Naive thymus-derived CD4-positive, alpha-beta T cell (primary cell): ENCODE measurements around the gene ST8SIA5. TPM values are rescaled to one million over a fixed set of nuclear protein-coding genes. Genes with fewer than 3 reads are reported as not detected.

Experiments
- ATAC-seq: fragments of 150-1000 bp; cut with Tn5 transposase; 2 replicates; pipeline ENCODE4 v1.10.0; 2021; ENCODE audit warnings: mild to moderate bottlenecking, moderate library complexity
- CTCF ChIA-PET: fragments of 350-600 bp; sonication (Branson Sonifier 250); formaldehyde crosslinking; loops from one replicate; lab custom pipeline; 2021; ENCODE audit warnings: antibody characterized with exemption; lab: Charles Lee
- POLR2A ChIA-PET: fragments of 350-600 bp; sonication (Branson Sonifier 250); formaldehyde crosslinking; loops from one replicate; lab custom pipeline; 2021; ENCODE audit warnings: antibody characterized with exemption, inconsistent platforms; lab: Charles Lee
- DNase-seq, 9 donors: peaks; one replicate each; pipeline versions ENCODE4 v3.0.0 to v3.0.0-alpha.2; 2020 to 2022; ENCODE audit warnings: mixed read lengths in 1 of 9
- H3K27ac ChIP-seq: one replicate; pipeline ENCODE4 v1.7.0; 2013; ENCODE audit warnings: mild to moderate bottlenecking, low read depth, low read length, moderate library complexity
- H3K27me3 ChIP-seq, 2 donors: one replicate each; pipeline ENCODE4 v1.7.0; 2013; ENCODE audit warnings: low read length in 2 of 2, mild to moderate bottlenecking in 2 of 2, moderate library complexity in 2 of 2; ENCODE audit not compliant: control insufficient read depth in 2 of 2, insufficient read depth in 2 of 2
- H3K36me3 ChIP-seq, 3 experiments: 1 replicate in 2 of 3; 2 replicates in 1 of 3; pipeline ENCODE4 v1.7.0; 2013; ENCODE audit warnings: low read length in 3 of 3, mild to moderate bottlenecking in 3 of 3, moderate library complexity in 1 of 3; ENCODE audit not compliant: insufficient read depth in 3 of 3, control insufficient read depth in 2 of 3
- H3K4me1 ChIP-seq, 2 donors: one replicate each; pipeline ENCODE4 v1.7.0; 2013; ENCODE audit warnings: low read length in 2 of 2, mild to moderate bottlenecking in 2 of 2, moderate library complexity in 1 of 2; ENCODE audit not compliant: control insufficient read depth in 2 of 2, insufficient read depth in 2 of 2
- H3K4me3 ChIP-seq: 2 replicates; pipeline ENCODE4 v1.7.0; 2013; ENCODE audit warnings: mild to moderate bottlenecking, low read length
- H3K9me3 ChIP-seq, 3 experiments: 1 replicate in 2 of 3; 2 replicates in 1 of 3; pipeline ENCODE4 v1.7.0; 2013; ENCODE audit warnings: low read length in 3 of 3; ENCODE audit not compliant: control insufficient read depth in 2 of 3
- H3K27ac Mint-ChIP-seq, 9 donors: one replicate each; pipeline ENCODE4 v1.8.0; 2020 to 2022; ENCODE audit warnings: mixed read lengths in 9 of 9, mild to moderate bottlenecking in 8 of 9, moderate library complexity in 5 of 9, inconsistent platforms in 2 of 9
- H3K27me3 Mint-ChIP-seq, 5 donors: one replicate each; pipeline ENCODE4 v1.8.0; 2021 to 2022; ENCODE audit warnings: mixed read lengths in 5 of 5, mild to moderate bottlenecking in 1 of 5
- H3K36me3 Mint-ChIP-seq, 5 donors: one replicate each; pipeline ENCODE4 v1.8.0; 2020 to 2022; ENCODE audit warnings: mixed read lengths in 5 of 5, mild to moderate bottlenecking in 3 of 5, inconsistent platforms in 1 of 5
- H3K4me1 Mint-ChIP-seq, 7 donors: one replicate each; pipeline ENCODE4 v1.8.0; 2020 to 2022; ENCODE audit warnings: mixed read lengths in 7 of 7, mild to moderate bottlenecking in 3 of 7, inconsistent platforms in 1 of 7
- H3K4me3 Mint-ChIP-seq, 10 donors: one replicate each; pipeline ENCODE4 v1.8.0; 2020 to 2022; ENCODE audit warnings: mild to moderate bottlenecking in 10 of 10, mixed read lengths in 10 of 10, moderate library complexity in 6 of 10, inconsistent platforms in 2 of 10
- H3K9me3 Mint-ChIP-seq, 11 donors: one replicate each; pipeline ENCODE4 v1.8.0; 2020 to 2022; ENCODE audit warnings: mixed read lengths in 11 of 11, mild to moderate bottlenecking in 4 of 11, inconsistent platforms in 1 of 11, moderate library complexity in 1 of 11
- intact Hi-C, 2 donors: fragments of 100-400 bp; cut with micrococcal nuclease; formaldehyde crosslinking; loops; one replicate each; pipeline ENCODE4 v1.15.1; 2023
- polyA plus RNA-seq, 2 donors: library from polyadenylated mRNA; unstranded; fragments of 300-500 nt; fragmentation: Illumina TruSeq; gene quantifications; one replicate each; pipeline ENCODE4 v1.2.3, GENCODE V29; 2021
- total RNA-seq, 6 experiments: library from RNA in 5 of 6; stranded (reverse) in 5 of 6; gene quantifications; 1 replicate in 5 of 6; 2 replicates in 1 of 6; pipeline ENCODE4 v1.2.3 and lab custom pipeline; 2021 to 2026

Gene ST8SIA5
- total and polyA plus RNA-seq, 7 experiments from 2014 or later: 0.02 to 0.11 TPM; not detected in 5

DNA sequence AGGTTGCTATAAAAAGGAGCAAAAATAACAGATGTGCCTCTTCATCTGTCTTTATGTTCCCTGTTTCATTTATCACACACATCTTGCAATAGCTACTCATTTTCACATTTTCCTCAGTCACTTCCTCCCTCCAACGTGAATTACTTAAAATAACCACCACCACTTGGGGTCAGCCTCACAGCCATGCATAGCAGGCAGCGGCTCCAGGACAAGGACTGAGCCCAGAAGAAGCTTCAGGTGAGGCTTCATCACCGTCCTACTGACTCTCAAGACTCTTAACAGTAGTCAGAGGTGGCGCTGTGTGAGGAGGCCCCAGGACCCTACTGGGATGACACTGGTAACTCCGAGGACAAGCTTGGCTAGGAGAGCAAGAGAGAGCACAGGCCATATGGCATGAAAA is 15.5 kb upstream of the ST8SIA5 start:
- H3K4me1 Mint-ChIP-seq: peaks cover 0 to 3% (median 0%) of the 10 kb centered on the region in 7 donors
- H3K4me3 ChIP-seq: no peak overlapping the region
- H3K4me3 Mint-ChIP-seq: peak overlapping the region in 1 of 10 donors; percentile 20
- H3K27ac ChIP-seq: no peak overlapping the region
- H3K9me3 ChIP-seq: no peaks in the 10 kb centered on the region
- H3K27ac Mint-ChIP-seq: no peak overlapping the region
- DNase-seq: no peak
- peaks cover 0 to 2% (median 0%) of the 10 kb centered on the region in 11 donors for H3K9me3 Mint-ChIP-seq
- ChIA-PET POLR2A (no interaction called here), CTCF (no interaction called here)
- H3K36me3 ChIP-seq: no peaks in the 10 kb centered on the region
- intact Hi-C loops: no loop called here
- peaks cover 0 to 12% (median 0%) of the 10 kb centered on the region in 5 donors for H3K27me3 Mint-ChIP-seq
- H3K36me3 Mint-ChIP-seq: no peaks in the 10 kb centered on the region
- no peaks in the 10 kb centered on the region for H3K4me1 ChIP-seq
- no peaks in the 10 kb centered on the region for H3K27me3 ChIP-seq
- ATAC-seq: peak; percentile 12

DNA sequence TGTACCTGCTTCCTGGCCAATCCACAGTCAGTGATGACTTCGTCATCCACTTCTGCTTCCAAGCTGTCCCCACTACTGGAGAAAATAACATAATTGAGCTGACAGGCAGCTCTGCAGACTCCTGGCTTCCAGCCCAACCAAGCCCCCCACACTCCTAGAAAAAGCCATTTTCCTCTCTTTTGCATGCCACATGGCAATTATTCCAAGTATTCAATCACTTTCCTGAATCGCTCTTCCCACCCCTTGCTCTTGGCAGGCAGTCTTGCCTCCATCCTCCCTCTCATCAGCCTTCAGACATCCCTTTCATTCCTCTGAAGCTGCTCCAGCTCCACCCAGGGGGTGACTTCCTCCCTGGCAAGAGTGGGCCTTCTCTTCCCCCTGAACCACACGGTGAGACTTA is 14.3 kb upstream of the ST8SIA5 start:
- H3K27ac Mint-ChIP-seq: no peak overlapping the region

DNA sequence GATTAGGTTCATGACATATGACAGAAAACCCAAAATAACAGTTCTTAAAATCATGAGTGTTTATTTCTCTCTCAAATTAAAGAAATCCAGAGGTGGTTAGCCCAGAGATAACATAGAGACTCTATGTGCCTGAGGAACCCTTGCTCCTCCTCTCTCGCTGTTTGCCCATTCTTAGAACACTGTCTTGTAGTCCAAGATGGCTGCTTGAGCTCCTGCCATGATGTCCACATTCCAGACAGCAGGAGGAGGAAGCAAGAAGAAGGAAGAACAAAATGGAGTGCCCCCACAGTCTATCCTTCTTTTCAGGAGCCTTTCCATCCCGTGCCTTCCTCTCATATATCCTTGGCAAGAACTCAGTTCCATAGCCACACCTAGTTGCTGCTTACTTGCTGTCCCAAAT is 13.9 kb upstream of the ST8SIA5 start:
- Histone ChIP-seq H3K36me3 (no peaks in the 10 kb centered on the region), H3K27ac (no peak overlapping the region), H3K27me3 (no peaks in the 10 kb centered on the region), H3K4me1 (no peaks in the 10 kb centered on the region), H3K4me3 (no peak overlapping the region), H3K9me3 (no peaks in the 10 kb centered on the region)
- no peak overlapping the region for H3K27ac Mint-ChIP-seq
- no peak overlapping the region for H3K4me3 Mint-ChIP-seq
- CTCF ChIA-PET: no interaction called here
- no peak for ATAC-seq
- peaks cover 0 to 21% (median 2%) of the 10 kb centered on the region in 5 donors for H3K27me3 Mint-ChIP-seq
- H3K9me3 Mint-ChIP-seq: peaks cover 0 to 2% (median 0%) of the 10 kb centered on the region in 11 donors
- DNase-seq: no peak
- POLR2A ChIA-PET: no interaction called here
- peaks cover 0 to 3% (median 0%) of the 10 kb centered on the region in 7 donors for H3K4me1 Mint-ChIP-seq
- no peaks in the 10 kb centered on the region for H3K36me3 Mint-ChIP-seq
- intact Hi-C loops: no loop called here

More for the DNA sequence above, 14.3 kb upstream of the ST8SIA5 start:
- H3K36me3 Mint-ChIP-seq: no peaks in the 10 kb centered on the region
- peaks cover 0 to 2% (median 0%) of the 10 kb centered on the region in 11 donors for H3K9me3 Mint-ChIP-seq
- DNase-seq: no peak
- H3K27me3 Mint-ChIP-seq: peaks cover 0 to 19% (median 0%) of the 10 kb centered on the region in 5 donors
- H3K36me3 ChIP-seq: no peaks in the 10 kb centered on the region
- CTCF ChIA-PET: no interaction called here
- H3K9me3 ChIP-seq: no peaks in the 10 kb centered on the region
- H3K27me3 ChIP-seq: no peaks in the 10 kb centered on the region
- no peak overlapping the region for H3K4me3 ChIP-seq
- ATAC-seq: no peak
- no peak overlapping the region for H3K4me3 Mint-ChIP-seq
- peaks cover 0 to 3% (median 0%) of the 10 kb centered on the region in 7 donors for H3K4me1 Mint-ChIP-seq
- intact Hi-C loops: no loop called here
- no peaks in the 10 kb centered on the region for H3K4me1 ChIP-seq
- no peak overlapping the region for H3K27ac ChIP-seq
- POLR2A ChIA-PET: no interaction called here

DNA sequence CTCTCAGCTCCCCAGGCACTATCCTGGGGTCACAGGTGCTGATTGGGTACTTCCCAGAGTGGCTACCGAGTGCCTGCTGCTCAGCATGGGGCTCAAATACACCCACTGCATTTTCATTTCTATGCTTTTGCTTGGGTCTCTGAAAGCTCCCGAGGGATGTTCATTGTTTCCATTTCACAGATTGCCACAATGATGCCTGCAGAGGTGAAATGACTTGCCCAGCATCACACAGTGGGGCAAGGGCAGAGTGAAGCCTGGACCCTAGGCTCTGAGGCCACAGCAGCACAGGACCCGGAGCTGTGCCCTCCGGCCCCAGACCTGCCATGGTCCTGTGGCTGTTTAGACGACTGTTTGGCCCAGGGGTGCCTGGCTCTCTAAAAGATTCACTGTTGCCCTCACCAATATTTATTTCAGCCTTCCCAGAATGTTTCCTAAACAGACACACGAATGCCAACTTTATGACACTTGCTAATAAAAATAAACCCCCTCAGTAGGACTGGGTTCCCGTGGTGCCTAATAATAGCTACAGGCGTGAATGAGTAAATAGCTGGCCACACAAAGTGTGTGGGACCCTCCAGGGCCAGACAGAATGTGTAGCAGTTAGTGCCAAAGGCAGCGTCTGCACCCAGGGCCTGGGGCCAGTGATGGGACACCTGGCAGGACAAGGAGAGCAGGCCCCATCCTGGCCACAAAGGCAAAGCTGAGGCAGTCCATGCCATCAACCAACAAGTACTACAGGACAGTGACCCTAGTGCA is 11.5 kb upstream of the ST8SIA5 start:
- intact Hi-C loops: no loop called here
- Mint-ChIP-seq H3K9me3 (peaks cover 0 to 2% (median 0%) of the 10 kb centered on the region in 11 donors), H3K4me3 (no peak overlapping the region), H3K27me3 (peaks cover 16 to 41% (median 21%) of the 10 kb centered on the region in 5 donors), H3K36me3 (no peaks in the 10 kb centered on the region), H3K27ac (no peak overlapping the region), H3K4me1 (peaks cover 0 to 3% (median 0%) of the 10 kb centered on the region in 7 donors)
- H3K4me1 ChIP-seq: no peaks in the 10 kb centered on the region
- H3K27ac ChIP-seq: no peak overlapping the region
- DNase-seq (no peak), ATAC-seq (no peak)
- no peak overlapping the region for H3K4me3 ChIP-seq
- H3K36me3 ChIP-seq: no peaks in the 10 kb centered on the region
- no peaks in the 10 kb centered on the region for H3K27me3 ChIP-seq
- POLR2A ChIA-PET: no interaction called here
- H3K9me3 ChIP-seq: no peaks in the 10 kb centered on the region
- CTCF ChIA-PET: no interaction called here

DNA sequence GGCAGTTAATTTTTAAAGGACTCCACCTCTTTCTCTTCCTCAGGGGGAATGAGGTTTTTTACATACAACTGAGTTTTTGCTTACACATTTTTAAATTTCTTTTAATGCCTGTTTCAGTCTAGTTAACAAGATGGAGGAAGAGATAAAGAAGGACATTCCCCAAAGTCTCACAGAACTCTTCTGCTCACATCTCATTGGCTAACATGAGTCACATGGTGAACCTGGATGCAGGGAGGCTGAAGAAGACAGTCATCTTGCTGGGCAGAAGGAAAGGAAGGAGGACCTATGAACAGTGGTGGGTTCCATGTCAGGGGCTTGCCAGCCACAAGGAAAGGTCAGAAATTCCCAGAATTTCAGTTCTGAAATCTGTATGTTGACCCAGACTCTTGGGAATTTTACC is 10.4 kb upstream of the ST8SIA5 start:
- Histone ChIP-seq H3K4me1 (no peaks in the 10 kb centered on the region), H3K27me3 (no peaks in the 10 kb centered on the region), H3K36me3 (no peaks in the 10 kb centered on the region), H3K27ac (no peak overlapping the region), H3K9me3 (no peaks in the 10 kb centered on the region), H3K4me3 (no peak overlapping the region)
- Mint-ChIP-seq H3K27me3 (peaks cover 21 to 51% (median 31%) of the 10 kb centered on the region in 5 donors), H3K9me3 (peaks cover 0 to 2% (median 0%) of the 10 kb centered on the region in 11 donors), H3K27ac (no peak overlapping the region), H3K4me1 (peaks cover 0 to 3% (median 0%) of the 10 kb centered on the region in 7 donors), H3K4me3 (no peak overlapping the region), H3K36me3 (no peaks in the 10 kb centered on the region)
- ChIA-PET POLR2A (no interaction called here), CTCF (no interaction called here)
- intact Hi-C loops: no loop called here
- ATAC-seq (no peak), DNase-seq (no peak)

DNA sequence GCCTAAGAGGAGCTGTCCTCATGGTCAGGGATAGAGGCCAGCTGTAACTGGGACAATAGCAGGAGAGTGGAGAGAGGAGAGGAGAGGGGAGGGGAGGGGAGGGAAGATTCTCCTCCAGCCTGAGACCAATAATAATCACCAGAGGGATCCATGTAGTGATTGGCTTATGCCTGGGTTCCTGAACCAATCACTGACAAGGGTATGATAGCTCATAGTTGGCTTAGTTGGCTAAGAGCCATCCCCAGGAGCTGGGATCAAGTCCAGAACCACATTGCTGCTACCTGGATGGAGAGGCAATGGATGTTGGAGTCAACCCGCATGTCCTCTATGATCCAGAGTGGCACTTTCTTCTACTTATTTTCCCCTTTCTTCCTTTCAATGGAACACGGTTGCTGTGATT is 7.7 kb upstream of the ST8SIA5 start:
- H3K27ac ChIP-seq: no peak overlapping the region
- H3K27me3 ChIP-seq: no peaks in the 10 kb centered on the region
- H3K4me1 ChIP-seq: no peaks in the 10 kb centered on the region
- H3K9me3 Mint-ChIP-seq: no peaks in the 10 kb centered on the region
- H3K27ac Mint-ChIP-seq: no peak overlapping the region
- no peaks in the 10 kb centered on the region for H3K36me3 ChIP-seq
- intact Hi-C loops: no loop called here
- H3K27me3 Mint-ChIP-seq: peaks cover 40 to 58% (median 46%) of the 10 kb centered on the region in 5 donors
- ATAC-seq (no peak), DNase-seq (no peak)
- CTCF ChIA-PET: no interaction called here
- POLR2A ChIA-PET: no interaction called here
- H3K4me3 ChIP-seq: no peak overlapping the region
- H3K36me3 Mint-ChIP-seq: no peaks in the 10 kb centered on the region
- no peaks in the 10 kb centered on the region for H3K4me1 Mint-ChIP-seq
- H3K4me3 Mint-ChIP-seq: no peak overlapping the region
- no peaks in the 10 kb centered on the region for H3K9me3 ChIP-seq
